H1 (cell line): Measurements from ENCODE around the gene PLEKHG4. TPM values are rescaled to one million over a fixed set of nuclear protein-coding genes. Genes with fewer than 3 reads are reported as not detected.

Experiments
- CTCF ChIA-PET: fragments of 300-600 bp; sonication (Branson Sonifier 250); formaldehyde crosslinking; loops from one replicate; lab custom pipeline; 2021; ENCODE audit not compliant: partially characterized antibody; lab: Charles Lee
- POLR2A ChIA-PET: fragments of 300-600 bp; sonication (Branson Sonifier 250); formaldehyde crosslinking; loops from one replicate; lab custom pipeline; 2021; ENCODE audit warnings: inconsistent platforms; ENCODE audit not compliant: partially characterized antibody; lab: Charles Lee
- DNase-seq, 2 experiments: peaks; one replicate each; pipeline versions ENCODE4 v3.0.0 to v3.0.0-alpha.2; 2010 to 2022; ENCODE audit warnings: low spot score in 2 of 2, low read depth in 1 of 2, mixed read lengths in 1 of 2
- FAIRE-seq: peaks from 2 replicates; lab custom pipeline; 2011; peaks lifted over from hg19 to GRCh38; lab: Jason Lieb, UNC
- H2AFZ ChIP-seq: 2 replicates; pipeline ENCODE4 v1.8.1; 2012; ENCODE audit warnings: low read length, inconsistent platforms
- H2AK5ac ChIP-seq: 2 replicates; pipeline ENCODE4 v1.6.1; 2013; ENCODE audit warnings: low read depth, low read length
- H2BK120ac ChIP-seq: replicated peaks from 2 replicates; pipeline ENCODE3; 2013; ENCODE audit warnings: low read depth, low read length, inconsistent platforms
- H2BK12ac ChIP-seq: 2 replicates; pipeline ENCODE4 v1.6.1; 2013; ENCODE audit warnings: low read depth, low read length
- H2BK15ac ChIP-seq: 2 replicates; pipeline ENCODE4 v1.6.1; 2013; ENCODE audit warnings: low read length
- H2BK20ac ChIP-seq: 2 replicates; pipeline ENCODE4 v1.6.1; 2013; ENCODE audit warnings: low read length
- H2BK5ac ChIP-seq: 2 replicates; pipeline ENCODE4 v1.6.1; 2013; ENCODE audit warnings: low read depth, low read length
- H3K14ac ChIP-seq: 2 replicates; pipeline ENCODE4 v1.6.1; 2013; ENCODE audit warnings: inconsistent platforms; ENCODE audit not compliant: insufficient read length
- H3K18ac ChIP-seq: 2 replicates; pipeline ENCODE4 v1.6.1; 2013; ENCODE audit warnings: low read length; ENCODE audit errors: extremely low read depth
- H3K23ac ChIP-seq: 2 replicates; pipeline ENCODE4 v1.6.1; 2013; ENCODE audit warnings: inconsistent platforms; ENCODE audit not compliant: insufficient read length
- H3K23me2 ChIP-seq: 2 replicates; pipeline ENCODE4 v1.6.1; 2013; ENCODE audit warnings: low read depth, low read length
- H3K27ac ChIP-seq: 2 replicates; pipeline ENCODE4 v1.6.1; 2011; ENCODE audit warnings: low read depth, low read length, inconsistent platforms
- H3K27me3 ChIP-seq, 4 experiments: replicated peaks in 1 of 4; 1 replicate in 1 of 4; 2 replicates in 3 of 4; pipeline versions ENCODE4 v1.6.1 to v1.8.1; 2011 to 2013; ENCODE audit warnings: low read length in 3 of 4, mild to moderate bottlenecking in 3 of 4, inconsistent platforms in 2 of 4, mixed read lengths in 2 of 4, moderate library complexity in 1 of 4; ENCODE audit not compliant: control insufficient read depth in 3 of 4, insufficient read depth in 3 of 4; ENCODE audit errors: extremely low read depth in 1 of 4
- H3K36me3 ChIP-seq, 4 experiments: 2 replicates each; pipeline versions ENCODE4 v1.6.1 to v1.8.1; 2011 to 2013; ENCODE audit warnings: mild to moderate bottlenecking in 4 of 4, low read length in 3 of 4, moderate library complexity in 2 of 4, control low read depth in 1 of 4, inconsistent platforms in 1 of 4; ENCODE audit not compliant: insufficient read depth in 4 of 4, control insufficient read depth in 2 of 4
- H3K4ac ChIP-seq: replicated peaks from 2 replicates; pipeline ENCODE3; 2013; ENCODE audit warnings: low read length, low read depth, mixed read lengths, inconsistent platforms; ENCODE audit not compliant: insufficient read length
- H3K4me1 ChIP-seq, 4 experiments: replicated peaks in 1 of 4; 1 replicate in 1 of 4; 2 replicates in 3 of 4; pipeline versions ENCODE4 v1.6.1 to v1.8.1; 2011 to 2013; ENCODE audit warnings: low read length in 3 of 4, inconsistent platforms in 2 of 4, mixed read lengths in 1 of 4; ENCODE audit not compliant: insufficient read depth in 4 of 4, control insufficient read depth in 3 of 4
- H3K4me2 ChIP-seq, 2 experiments: 2 replicates each; pipeline versions ENCODE4 v1.6.1 to v1.8.1; 2011 to 2013; ENCODE audit warnings: low read depth in 2 of 2, low read length in 2 of 2, control low read depth in 1 of 2, inconsistent platforms in 1 of 2, mild to moderate bottlenecking in 1 of 2; ENCODE audit not compliant: insufficient read depth in 1 of 2
- H3K4me3 ChIP-seq, 4 experiments: fragments of 200-600, 300-600 bp in 1 of 4; sonication (generic), shearing (Covaris generic), sonication (Bioruptor Twin) in 1 of 4; 2 replicates each; pipeline versions ENCODE4 v1.5.1 to v1.8.1; 2011 to 2016; ENCODE audit warnings: low read length in 4 of 4, low read depth in 3 of 4, control low read depth in 2 of 4, inconsistent platforms in 2 of 4, mild to moderate bottlenecking in 2 of 4, mixed read lengths in 1 of 4, moderate library complexity in 1 of 4; ENCODE audit not compliant: insufficient read depth in 2 of 4; ENCODE audit errors: extremely low read depth in 1 of 4
- H3K56ac ChIP-seq: replicated peaks from 2 replicates; pipeline ENCODE3; 2013; ENCODE audit warnings: low read depth, mild to moderate bottlenecking, mixed read lengths, low read length, inconsistent platforms; ENCODE audit not compliant: insufficient read length
- H3K79me1 ChIP-seq: 2 replicates; pipeline ENCODE4 v1.6.1; 2013; ENCODE audit warnings: low read depth, low read length, control low read depth
- H3K79me2 ChIP-seq, 2 experiments: 2 replicates each; pipeline versions ENCODE4 v1.6.1 to v1.8.1; 2012 to 2013; ENCODE audit warnings: low read length in 2 of 2, mild to moderate bottlenecking in 2 of 2, inconsistent platforms in 1 of 2; ENCODE audit not compliant: insufficient read depth in 2 of 2, control insufficient read depth in 1 of 2
- H3K9ac ChIP-seq, 4 experiments: replicated peaks in 1 of 4; 1 replicate in 1 of 4; 2 replicates in 3 of 4; pipeline versions ENCODE4 v1.6.1 to v1.8.1; 2011 to 2013; ENCODE audit warnings: low read depth in 3 of 4, low read length in 3 of 4, control low read depth in 2 of 4, mild to moderate bottlenecking in 2 of 4, moderate library complexity in 2 of 4, inconsistent platforms in 1 of 4; ENCODE audit errors: extremely low read depth in 1 of 4
- H3K9me3 ChIP-seq, 2 experiments: 2 replicates each; pipeline versions ENCODE4 v1.6.1 to v1.8.1; 2012 to 2013; ENCODE audit warnings: mild to moderate bottlenecking in 2 of 2, moderate library complexity in 2 of 2, control low read depth in 1 of 2, inconsistent platforms in 1 of 2, low read depth in 1 of 2, low read length in 1 of 2, mixed read lengths in 1 of 2; ENCODE audit not compliant: insufficient read depth in 2 of 2
- H4K20me1 ChIP-seq, 2 experiments: replicated peaks in 1 of 2; 2 replicates each; pipeline versions ENCODE3 to v1.8.1; 2011 to 2013; ENCODE audit warnings: inconsistent platforms in 2 of 2, low read length in 2 of 2, mild to moderate bottlenecking in 1 of 2; ENCODE audit not compliant: insufficient read depth in 2 of 2, control insufficient read depth in 1 of 2
- H4K5ac ChIP-seq: 2 replicates; pipeline ENCODE4 v1.6.1; 2013; ENCODE audit warnings: low read length, low read depth, mixed read lengths, inconsistent platforms; ENCODE audit not compliant: insufficient read length
- H4K8ac ChIP-seq: 2 replicates; pipeline ENCODE4 v1.8.0; 2013; ENCODE audit warnings: mild to moderate bottlenecking, moderate library complexity, low read length, inconsistent platforms; ENCODE audit not compliant: insufficient read depth; ENCODE audit errors: extremely low read depth
- H4K91ac ChIP-seq: replicated peaks from 2 replicates; pipeline ENCODE3; 2013; ENCODE audit warnings: low read length, mixed read lengths, inconsistent platforms; ENCODE audit not compliant: insufficient read length
- BACH1 ChIP-seq: IDR thresholded peaks from 2 replicates; pipeline ENCODE4 v1.6.1; 2012; ENCODE audit warnings: low read length, improper control_type of control experiment
- BCL11A ChIP-seq, 2 experiments: IDR thresholded peaks; one replicate each; pipeline ENCODE4 v1.6.1; 2011; ENCODE audit warnings: low read depth in 2 of 2, low read length in 2 of 2, mild to moderate bottlenecking in 2 of 2
- CHD2 ChIP-seq: IDR thresholded peaks from 2 replicates; pipeline ENCODE4 v1.6.1; 2012; ENCODE audit warnings: low read length, improper control_type of control experiment
- EP300 ChIP-seq, 2 experiments: IDR thresholded peaks; 1 replicate in 1 of 2; 2 replicates in 1 of 2; pipeline ENCODE4 v1.6.1; 2011 to 2012; ENCODE audit warnings: low read depth in 2 of 2, low read length in 2 of 2, mild to moderate bottlenecking in 2 of 2, borderline replicate concordance in 1 of 2, inconsistent platforms in 1 of 2, moderate library complexity in 1 of 2
- FOSL1 ChIP-seq: IDR thresholded peaks from 2 replicates; pipeline ENCODE4 v1.6.1; 2011; ENCODE audit warnings: mild to moderate bottlenecking, low read depth, low read length, moderate library complexity; ENCODE audit not compliant: insufficient read depth
- HDAC2 ChIP-seq, 2 experiments: fragments of 300-600 bp in 1 of 2; sonication (generic) in 1 of 2; IDR thresholded peaks; 2 replicates each; pipeline ENCODE4 v1.6.1; 2011 to 2012; ENCODE audit warnings: low read depth in 2 of 2, low read length in 2 of 2, mild to moderate bottlenecking in 2 of 2, moderate library complexity in 2 of 2, borderline replicate concordance in 1 of 2, inconsistent platforms in 1 of 2
- JUN ChIP-seq: IDR thresholded peaks from 2 replicates; pipeline ENCODE4 v1.6.1; 2011; ENCODE audit warnings: low read depth, mild to moderate bottlenecking, improper control_type of control experiment, low read length
- KDM1A ChIP-seq: fragments of 200-600, 300-600 bp; sonication (generic); IDR thresholded peaks from 2 replicates; pipeline ENCODE4 v1.7.1; 2016; ENCODE audit warnings: mild to moderate bottlenecking, low read length, borderline replicate concordance
- NRF1 ChIP-seq: IDR thresholded peaks from 2 replicates; pipeline ENCODE4 v1.6.1; 2011; ENCODE audit warnings: mild to moderate bottlenecking, low read depth, low read length, improper control_type of control experiment
- POLR2AphosphoS5 ChIP-seq: IDR thresholded peaks from 2 replicates; pipeline ENCODE4 v1.6.1; 2011; ENCODE audit warnings: low read depth, low read length
- SAP30 ChIP-seq: fragments of 300-600 bp; sonication (generic); IDR thresholded peaks from 2 replicates; pipeline ENCODE4 v1.7.1; 2012; ENCODE audit warnings: low read length, moderate library complexity, mild to moderate bottlenecking, inconsistent platforms; ENCODE audit not compliant: insufficient read depth, insufficient replicate concordance
- SP1 ChIP-seq: IDR thresholded peaks from 2 replicates; pipeline ENCODE4 v1.6.1; 2011; ENCODE audit warnings: low read depth, low read length
- SRF ChIP-seq: IDR thresholded peaks from 2 replicates; pipeline ENCODE4 v1.6.1; 2011; ENCODE audit warnings: mild to moderate bottlenecking, low read depth, low read length, moderate library complexity
- SUZ12 ChIP-seq: fragments of 200-600 bp; sonication (generic); IDR thresholded peaks from 2 replicates; pipeline ENCODE4 v1.6.1; 2012; ENCODE audit warnings: mild to moderate bottlenecking, inconsistent platforms, low read length, moderate library complexity, mixed read lengths
- TAF7 ChIP-seq: optimal IDR thresholded peaks from 2 replicates; pipeline ENCODE3; 2011; ENCODE audit warnings: low read depth, mild to moderate bottlenecking, inconsistent platforms, low read length, moderate library complexity, borderline replicate concordance
- WGBS, 2 experiments: shearing (Covaris generic) in 1 of 2; methylation state at CpG; one replicate each; pipeline versions ENCODE4 v1.1.6 to v1.1.7; 2013 to 2015; ENCODE audit warnings: low lambda C conversion rate in 2 of 2, mixed read lengths in 2 of 2, inconsistent platforms in 1 of 2, low coverage in 1 of 2, missing lambda C conversion rate in 1 of 2; ENCODE audit not compliant: insufficient replicate concordance in 2 of 2, insufficient coverage in 1 of 2, insufficient read length in 1 of 2; ENCODE audit errors: extremely low coverage in 1 of 2, missing lambda C conversion rate in 1 of 2; 5-methylcytosine and 5-hydroxymethylcytosine counted together
- polyA plus RNA-seq, 7 experiments: library from polyadenylated mRNA; depleted of rRNA in 3 of 7; stranded (reverse) in 5 of 7; unstranded in 2 of 7; fragments of >200 nt in 5 of 7; fragments of 200-250 nt in 2 of 7; gene quantifications; 1 replicate in 5 of 7; 2 replicates in 1 of 7; 4 replicates in 1 of 7; pipeline versions ENCODE4 v1.2.1 to v1.2.3, GENCODE V29; 2011 to 2013; ENCODE audit warnings: missing spikeins in 2 of 7, mixed read lengths in 2 of 7
- total RNA-seq: library from RNA; stranded (reverse); fragmentation: NEBNext Ultra II Directional; extraction: Animal tissue kit (Norgen Biotek cat#: 25700); gene quantifications from 2 replicates; pipeline ENCODE4 v1.2.1, GENCODE V29; 2021

Gene PLEKHG4
- total and polyA plus RNA-seq, 2 of the 8 experiments (the other 6 are each of a cell fraction or from before 2014, with no cell fraction given), result 7.7 to 11.1 TPM

- Histone ChIP-seq H4K20me1 (no peaks in the 10 kb centered on the region), H2BK15ac (no peak overlapping the region), H3K14ac (no peak overlapping the region), H3K18ac (no peak overlapping the region), H2BK5ac (no peak overlapping the region), H4K8ac (no peak overlapping the region), H2BK120ac (no peak overlapping the region), H2AFZ (no peak overlapping the region), H3K4me3 (no peak overlapping the region), H3K9ac (no peak overlapping the region), H3K79me1 (no peaks in the 10 kb centered on the region), H3K79me2 (no peaks in the 10 kb centered on the region), H2BK20ac (no peak overlapping the region), H2BK12ac (no peak overlapping the region), H2AK5ac (no peak overlapping the region), H3K27me3 (no peaks in the 10 kb centered on the region), H3K4me1 (no peaks in the 10 kb centered on the region), H3K4me2 (no peak overlapping the region), H3K4ac (no peak overlapping the region), H3K23ac (no peak overlapping the region), H3K9me3 (peaks cover 0 to 9% of the 10 kb centered on the region in 2 experiments; a peak in 1 of 4 replicates), H4K91ac (no peak overlapping the region), H3K27ac (no peak overlapping the region), H3K36me3 (no peaks in the 10 kb centered on the region; a peak in 1 of 8 replicates), H3K56ac (no peak overlapping the region), H3K23me2 (no peaks in the 10 kb centered on the region), H4K5ac (no peak overlapping the region)
- FAIRE-seq (no peak), DNase-seq (no peak)
- POLR2A ChIA-PET, result no interaction called here
- 88% methylated on average over 1 of the region's 1 CpG; no CpG with 5 or more reads in 1 of the 2 experiments for WGBS, 2 experiments
- CTCF ChIA-PET, result no interaction called here
- no peak for TF ChIP-seq NRF1
- no peak for TF ChIP-seq KDM1A
- no peak for TF ChIP-seq JUN
- TF ChIP-seq TAF7, result no peak
- TF ChIP-seq SUZ12, result no peak
- no peak for TF ChIP-seq SP1
- TF ChIP-seq BCL11A (IDR thresholded peaks at IDR 0.05; ENCODE audit: low read depth in 2 of 2, low read length in 2 of 2), result no peak
- TF ChIP-seq EP300 (IDR thresholded peaks at IDR 0.05; ENCODE audit: borderline replicate concordance in 1 of 2, low read depth in 2 of 2, low read length in 2 of 2), result no peak
- no peak for TF ChIP-seq FOSL1
- TF ChIP-seq SRF, result no peak
- TF ChIP-seq BACH1, result no peak
- no peak for TF ChIP-seq SAP30
- no peak for TF ChIP-seq HDAC2 (IDR thresholded peaks at IDR 0.05; ENCODE audit: borderline replicate concordance in 1 of 2, low read depth in 2 of 2, low read length in 2 of 2)
- no peak for TF ChIP-seq POLR2AphosphoS5
- no peak for TF ChIP-seq CHD2
Measured at GRCh38 chr16:67336648-67337047, 57.3 kb downstream of the PLEKHG4 start.
